HepG2 (cell line): Measurements from ENCODE around the gene TGM5.

Experiments
- CEBPB ChIP-seq: IDR thresholded peaks from 2 replicates; pipeline ENCODE4 v1.6.1; 2011; ENCODE audit warnings: low read depth, low read length, improper control_type of control experiment, borderline replicate concordance
- EZH2 ChIP-seq: conservative IDR thresholded peaks from 2 replicates; pipeline ENCODE4 v1.6.1; 2012; ENCODE audit warnings: mild to moderate bottlenecking, low read depth, low read length, moderate library complexity
- GABPA ChIP-seq, 2 experiments: IDR thresholded peaks; 2 replicates each; pipeline ENCODE4 v1.6.1; 2011 to 2016; ENCODE audit warnings: low read depth in 2 of 2, low read length in 1 of 2, missing biosample characterization in 1 of 2, missing genetic modification characterization in 1 of 2
- HNF4G ChIP-seq, 2 experiments: sonication (generic) in 1 of 2; formaldehyde crosslinking in 1 of 2; IDR thresholded peaks; 2 replicates each; pipeline versions ENCODE4 v1.4.0 to v1.6.1; 2011 to 2020; ENCODE audit warnings: borderline replicate concordance in 2 of 2, low read depth in 2 of 2, mild to moderate bottlenecking in 2 of 2, low read length in 1 of 2, missing genetic modification reagents in 1 of 2, moderate library complexity in 1 of 2
- NFE2L2 ChIP-seq: fragments of 150-350 bp; IDR thresholded peaks from 2 replicates; pipeline ENCODE4 v1.6.1; 2014; ENCODE audit warnings: low read length
- NKX3-1 ChIP-seq: sonication (generic); formaldehyde crosslinking; IDR thresholded peaks from 2 replicates; pipeline ENCODE4 v1.5.0; 2020; ENCODE audit warnings: missing genetic modification reagents
- NR2C2 ChIP-seq: sonication (generic); formaldehyde crosslinking; IDR thresholded peaks from 2 replicates; pipeline ENCODE4 v1.4.0; 2020; ENCODE audit warnings: missing genetic modification reagents, mild to moderate bottlenecking, moderate library complexity, borderline replicate concordance
- RAD21 ChIP-seq: fragments of 450-650 bp; formaldehyde crosslinking; IDR thresholded peaks from 2 replicates; pipeline ENCODE4 v1.5.0; 2020; ENCODE audit warnings: mild to moderate bottlenecking
- ZNF747 ChIP-seq: sonication (generic); formaldehyde crosslinking; IDR thresholded peaks from 2 replicates; pipeline ENCODE4 v1.8.1; 2023; ENCODE audit warnings: missing genetic modification reagents, mild to moderate bottlenecking, borderline replicate concordance
- TF ChIP-seq, protein P1 (sequence below): sonication (generic); formaldehyde crosslinking; IDR thresholded peaks from 2 replicates; pipeline ENCODE4 v1.4.0; 2020; ENCODE audit warnings: missing genetic modification reagents, mild to moderate bottlenecking, borderline replicate concordance
- TF ChIP-seq, protein P2 (sequence below): sonication (generic); formaldehyde crosslinking; IDR thresholded peaks from 2 replicates; pipeline ENCODE4 v1.5.0; 2020; ENCODE audit warnings: mild to moderate bottlenecking, missing genetic modification reagents, moderate library complexity
- TF ChIP-seq, protein P3 (sequence below): sonication (generic); formaldehyde crosslinking; IDR thresholded peaks from 2 replicates; pipeline ENCODE4 v1.5.1; 2020; ENCODE audit warnings: missing genetic modification reagents, mild to moderate bottlenecking, borderline replicate concordance

DNA sequence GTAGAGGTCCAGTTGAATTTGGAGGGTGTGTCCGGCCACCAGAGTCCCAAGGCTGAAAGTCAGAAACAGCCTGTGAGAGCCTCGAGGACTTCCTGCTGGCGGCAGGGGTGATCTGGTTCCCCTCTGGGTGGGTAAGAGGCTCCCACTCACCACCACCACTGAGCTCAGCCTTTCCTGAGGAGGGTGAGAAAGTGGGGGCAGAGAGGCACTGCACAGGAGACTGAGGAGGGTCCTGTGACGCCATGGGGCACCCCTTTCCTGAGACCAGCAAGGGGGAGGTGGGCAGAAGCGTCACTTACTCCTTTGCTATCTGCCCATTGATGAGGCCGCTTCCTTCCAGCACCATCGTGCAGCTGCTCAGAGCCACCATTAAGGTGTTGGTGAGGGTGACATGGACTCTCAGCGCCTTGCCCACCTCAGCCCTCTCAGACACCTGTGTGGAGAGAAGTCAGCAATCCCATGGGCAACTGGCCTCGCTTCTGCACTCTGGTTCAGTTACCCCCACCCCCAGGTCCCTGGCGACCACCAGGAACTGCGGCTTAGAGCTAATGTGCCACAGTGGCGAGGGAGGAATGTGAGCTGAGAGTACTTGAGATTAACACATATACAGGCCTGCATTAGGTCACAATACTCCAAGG, 10.0 kb upstream of the TGM5 start:
- TF ChIP-seq, protein P1, sequence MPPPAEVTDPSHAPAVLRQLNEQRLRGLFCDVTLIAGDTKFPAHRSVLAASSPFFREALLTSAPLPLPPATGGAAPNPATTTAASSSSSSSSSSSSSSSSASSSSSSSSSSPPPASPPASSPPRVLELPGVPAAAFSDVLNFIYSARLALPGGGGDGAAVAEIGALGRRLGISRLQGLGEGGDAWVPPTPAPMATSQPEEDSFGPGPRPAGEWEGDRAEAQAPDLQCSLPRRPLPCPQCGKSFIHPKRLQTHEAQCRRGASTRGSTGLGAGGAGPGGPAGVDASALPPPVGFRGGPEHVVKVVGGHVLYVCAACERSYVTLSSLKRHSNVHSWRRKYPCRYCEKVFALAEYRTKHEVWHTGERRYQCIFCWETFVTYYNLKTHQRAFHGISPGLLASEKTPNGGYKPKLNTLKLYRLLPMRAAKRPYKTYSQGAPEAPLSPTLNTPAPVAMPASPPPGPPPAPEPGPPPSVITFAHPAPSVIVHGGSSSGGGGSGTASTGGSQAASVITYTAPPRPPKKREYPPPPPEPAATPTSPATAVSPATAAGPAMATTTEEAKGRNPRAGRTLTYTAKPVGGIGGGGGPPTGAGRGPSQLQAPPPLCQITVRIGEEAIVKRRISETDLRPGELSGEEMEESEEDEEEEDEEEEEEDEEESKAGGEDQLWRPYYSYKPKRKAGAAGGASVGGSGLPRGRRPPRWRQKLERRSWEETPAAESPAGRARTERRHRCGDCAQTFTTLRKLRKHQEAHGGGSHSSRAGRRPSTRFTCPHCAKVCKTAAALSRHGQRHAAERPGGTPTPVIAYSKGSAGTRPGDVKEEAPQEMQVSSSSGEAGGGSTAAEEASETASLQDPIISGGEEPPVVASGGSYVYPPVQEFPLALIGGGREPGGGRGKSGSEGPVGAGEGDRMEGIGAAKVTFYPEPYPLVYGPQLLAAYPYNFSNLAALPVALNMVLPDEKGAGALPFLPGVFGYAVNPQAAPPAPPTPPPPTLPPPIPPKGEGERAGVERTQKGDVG (CRISPR knock-in tag) = no peak
- TF ChIP-seq GABPA (IDR thresholded peaks at IDR 0.05; ENCODE audit: low read depth, low read length) (no peak), GABPA (CRISPR knock-in tag; IDR thresholded peaks at IDR 0.05; ENCODE audit: low read depth) (no peak), ZNF747 (CRISPR knock-in tag) (no peak), NKX3-1 (CRISPR knock-in tag) (no peak), RAD21 (CRISPR knock-in tag) (no peak), HNF4G (IDR thresholded peaks at IDR 0.05; ENCODE audit: borderline replicate concordance, low read depth, low read length) (no peak), HNF4G (CRISPR knock-in tag; IDR thresholded peaks at IDR 0.05; ENCODE audit: borderline replicate concordance, low read depth) (no peak), EZH2 (no peak), NFE2L2 (no peak), CEBPB (no peak), NR2C2 (CRISPR knock-in tag) (no peak)
- TF ChIP-seq, protein P2, sequence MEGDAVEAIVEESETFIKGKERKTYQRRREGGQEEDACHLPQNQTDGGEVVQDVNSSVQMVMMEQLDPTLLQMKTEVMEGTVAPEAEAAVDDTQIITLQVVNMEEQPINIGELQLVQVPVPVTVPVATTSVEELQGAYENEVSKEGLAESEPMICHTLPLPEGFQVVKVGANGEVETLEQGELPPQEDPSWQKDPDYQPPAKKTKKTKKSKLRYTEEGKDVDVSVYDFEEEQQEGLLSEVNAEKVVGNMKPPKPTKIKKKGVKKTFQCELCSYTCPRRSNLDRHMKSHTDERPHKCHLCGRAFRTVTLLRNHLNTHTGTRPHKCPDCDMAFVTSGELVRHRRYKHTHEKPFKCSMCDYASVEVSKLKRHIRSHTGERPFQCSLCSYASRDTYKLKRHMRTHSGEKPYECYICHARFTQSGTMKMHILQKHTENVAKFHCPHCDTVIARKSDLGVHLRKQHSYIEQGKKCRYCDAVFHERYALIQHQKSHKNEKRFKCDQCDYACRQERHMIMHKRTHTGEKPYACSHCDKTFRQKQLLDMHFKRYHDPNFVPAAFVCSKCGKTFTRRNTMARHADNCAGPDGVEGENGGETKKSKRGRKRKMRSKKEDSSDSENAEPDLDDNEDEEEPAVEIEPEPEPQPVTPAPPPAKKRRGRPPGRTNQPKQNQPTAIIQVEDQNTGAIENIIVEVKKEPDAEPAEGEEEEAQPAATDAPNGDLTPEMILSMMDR (CRISPR knock-in tag) = no peak
- TF ChIP-seq, protein P3, sequence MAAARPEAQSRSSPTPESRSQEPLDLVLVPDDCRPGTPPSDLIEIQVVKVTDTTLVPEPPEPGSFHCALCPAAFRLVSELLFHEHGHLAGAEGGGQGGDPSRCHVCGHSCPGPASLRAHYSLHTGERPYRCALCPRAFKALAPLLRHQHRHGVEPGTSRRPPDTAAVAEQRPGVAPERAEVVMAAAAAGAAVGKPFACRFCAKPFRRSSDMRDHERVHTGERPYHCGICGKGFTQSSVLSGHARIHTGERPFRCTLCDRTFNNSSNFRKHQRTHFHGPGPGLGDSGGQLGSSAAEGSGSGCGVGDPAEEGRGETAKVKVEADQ (CRISPR knock-in tag) = no peak
